HEK293T (cell line): ENCODE data around the gene RMI1.
A peak's percentile ranks its signal among the peaks of the same experiment; 100 is the strongest.

Source experiments
- BHLHE40 ChIP-seq: fragments of 450-650 bp; IDR thresholded peaks from 2 replicates; pipeline ENCODE4 v1.6.1; 2016; ENCODE audit warnings: mild to moderate bottlenecking, moderate library complexity, borderline replicate concordance
- CTBP1 ChIP-seq: fragments of 450-650 bp; IDR thresholded peaks from 2 replicates; pipeline ENCODE4 v1.6.1; 2016; ENCODE audit warnings: borderline replicate concordance
- ELF4 ChIP-seq: fragments of 450-650 bp; IDR thresholded peaks from 2 replicates; pipeline ENCODE4 v1.6.1; 2017; ENCODE audit warnings: antibody characterized with exemption
- FOXA1 ChIP-seq: fragments of 450-650 bp; IDR thresholded peaks from 2 replicates; pipeline ENCODE4 v1.6.1; 2016; ENCODE audit warnings: mild to moderate bottlenecking
- FOXK2 ChIP-seq: fragments of 450-650 bp; IDR thresholded peaks from 2 replicates; pipeline ENCODE4 v1.6.1; 2016; ENCODE audit warnings: mild to moderate bottlenecking
- FOXM1 ChIP-seq: fragments of 450-650 bp; IDR thresholded peaks from 2 replicates; pipeline ENCODE4 v1.6.1; 2017; ENCODE audit warnings: mild to moderate bottlenecking, borderline replicate concordance
- HDGF ChIP-seq: fragments of 450-650 bp; IDR thresholded peaks from 2 replicates; pipeline ENCODE4 v1.6.1; 2017; ENCODE audit warnings: antibody characterized with exemption, borderline replicate concordance
- LEF1 ChIP-seq: fragments of 450-650 bp; IDR thresholded peaks from 2 replicates; pipeline ENCODE4 v1.6.1; 2017; ENCODE audit warnings: mild to moderate bottlenecking, borderline replicate concordance
- PKNOX1 ChIP-seq: fragments of 450-650 bp; IDR thresholded peaks from 2 replicates; pipeline ENCODE4 v1.6.1; 2016
- SP1 ChIP-seq: fragments of 450-650 bp; IDR thresholded peaks from 2 replicates; pipeline ENCODE4 v1.6.1; 2017
- SUZ12 ChIP-seq: fragments of 450-650 bp; IDR thresholded peaks from 2 replicates; pipeline ENCODE4 v1.6.1; 2016; ENCODE audit warnings: mild to moderate bottlenecking
- TARDBP ChIP-seq: fragments of 450-650 bp; IDR thresholded peaks from 2 replicates; pipeline ENCODE4 v1.6.1; 2016
- ZNF384 ChIP-seq: fragments of 450-650 bp; IDR thresholded peaks from 2 replicates; pipeline ENCODE4 v1.6.1; 2016

GRCh38 chr9:83965350-83966208 lies 15.0 kb upstream of the RMI1 start:
- TF ChIP-seq ELF4 (no peak), TARDBP (no peak), SUZ12 (no peak), HDGF (no peak), FOXM1 (no peak), ZNF384 (no peak), BHLHE40 (no peak), LEF1 (no peak), FOXA1 (no peak), FOXK2 (no peak), CTBP1 (no peak), SP1 (no peak), PKNOX1 (peak; percentile 2; the same call in 1 of the 2 replicates)
